ENCODE data around the gene AIF1.

DNA sequence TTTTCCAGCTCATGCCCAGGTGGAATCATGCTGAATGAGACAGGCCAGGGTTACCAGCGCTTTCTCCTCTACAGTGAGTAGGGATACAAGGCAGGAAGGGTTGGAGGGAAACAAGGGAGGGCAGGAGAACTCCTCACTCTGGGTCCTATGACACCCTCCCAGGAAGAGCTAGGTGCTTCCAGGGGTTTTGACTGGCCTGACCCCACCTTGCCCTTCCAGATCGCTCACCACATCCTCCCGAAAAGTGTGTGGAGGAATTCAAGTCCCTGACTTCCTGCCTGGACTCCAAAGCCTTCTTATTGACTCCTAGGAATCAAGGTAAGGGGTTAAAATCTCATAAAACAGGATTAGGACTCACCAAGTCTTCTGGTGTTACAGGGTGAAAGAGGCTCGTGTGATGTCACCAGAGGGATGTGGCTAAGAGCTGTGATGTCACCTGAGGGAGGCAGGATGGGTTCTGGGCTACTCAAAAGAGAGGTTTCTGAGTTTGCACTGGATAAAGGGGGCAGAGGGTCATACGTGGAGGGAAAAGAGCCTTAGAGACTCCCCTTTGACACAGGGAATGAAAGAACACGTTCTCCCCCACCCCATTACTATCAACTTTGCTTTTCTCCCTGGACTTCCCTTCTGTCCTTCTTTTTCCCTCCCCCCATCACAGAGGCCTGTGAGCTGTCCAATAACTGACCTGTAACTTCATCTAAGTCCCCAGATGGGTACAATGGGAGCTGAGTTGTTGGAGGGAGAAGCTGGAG, 42.5 kb downstream of the AIF1 start:
- TF ChIP-seq CTCF (IDR thresholded peaks at IDR 0.05): no peak
- no peak for TF ChIP-seq POLR2A (IDR thresholded peaks at IDR 0.05)
